ENCODE measurements around the gene COL6A1.
"Not testable (repeated sequence)": the region's sequence is repeated elsewhere in the genome, so short reads cannot be mapped to it uniquely, and the experiment has no call there.

The COL6A1 gene

DNA sequence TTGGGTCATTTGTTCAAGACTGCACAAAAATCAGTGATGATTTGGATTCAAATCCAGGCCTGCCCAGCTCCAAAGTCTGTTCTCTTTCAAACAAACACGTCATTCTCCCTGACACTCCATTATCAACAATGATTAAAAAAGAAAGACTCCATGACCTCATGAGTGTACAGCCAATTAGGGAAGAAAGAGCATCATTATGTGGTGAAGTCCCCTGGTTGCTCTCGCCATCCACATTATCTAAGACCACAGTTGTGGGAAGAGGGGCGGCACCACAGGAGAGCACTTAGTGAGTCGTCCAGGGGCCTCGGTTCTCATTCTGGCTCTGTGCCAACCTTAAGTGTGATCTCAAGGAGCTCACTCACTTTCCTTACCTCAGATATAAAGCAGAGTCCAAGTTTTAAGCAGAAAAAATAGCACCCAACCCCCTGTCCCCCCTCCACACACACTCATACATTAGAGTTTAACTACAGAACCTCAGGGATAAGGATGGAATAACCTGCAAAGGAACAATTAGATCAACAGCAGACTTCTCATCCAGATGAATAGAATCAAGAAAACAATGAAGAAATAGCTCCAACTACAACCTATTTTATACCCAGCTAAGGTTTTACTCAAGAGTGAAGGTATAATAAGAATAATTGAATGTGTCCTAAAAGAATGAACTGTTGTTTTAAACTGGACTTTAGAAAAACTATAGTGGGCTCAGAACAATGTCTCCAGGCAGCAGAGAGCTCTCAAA, 47.8 kb downstream of the COL6A1 start:
- no peak for FAIRE-seq

DNA sequence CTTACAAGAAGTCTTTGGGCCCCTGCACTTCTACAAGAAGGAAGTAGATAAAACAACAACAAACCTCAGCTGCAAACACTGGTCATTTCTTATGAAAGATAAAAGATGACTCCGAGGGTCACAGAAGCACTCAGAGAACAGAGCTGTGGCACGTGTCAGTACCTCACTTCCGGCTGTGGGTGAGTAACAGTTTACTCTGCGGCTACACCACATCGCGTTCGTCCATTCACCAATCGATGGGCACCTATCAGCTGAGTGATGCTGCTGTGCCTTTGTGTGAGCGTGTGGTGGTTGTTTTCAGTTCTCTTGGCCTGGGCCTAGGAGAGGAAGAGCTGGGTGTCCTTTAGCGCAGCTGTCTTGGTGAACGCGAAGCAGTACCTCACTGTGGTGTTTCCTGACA, 49.9 kb downstream of the COL6A1 start:
- FAIRE-seq: no peak

DNA sequence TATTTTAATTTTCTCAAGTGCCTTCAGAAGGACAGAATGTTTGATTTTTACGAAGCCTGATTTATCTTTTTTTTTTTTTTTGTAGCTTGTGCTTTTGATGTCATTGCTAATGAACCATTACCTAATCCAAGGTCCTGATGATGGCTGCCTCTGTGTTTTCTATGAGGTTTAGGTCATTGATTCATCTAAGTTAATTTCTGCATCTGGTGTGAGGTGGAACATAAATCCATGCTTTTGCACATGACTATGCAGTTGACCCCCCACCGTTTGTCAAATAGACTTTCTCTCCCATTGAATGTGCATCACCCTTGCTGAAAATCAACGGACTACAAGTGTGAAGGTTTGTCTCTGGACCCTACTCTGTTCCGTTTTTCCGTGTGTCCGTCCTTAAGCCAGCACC, 50.5 kb downstream of the COL6A1 start:
- no peak for FAIRE-seq

DNA sequence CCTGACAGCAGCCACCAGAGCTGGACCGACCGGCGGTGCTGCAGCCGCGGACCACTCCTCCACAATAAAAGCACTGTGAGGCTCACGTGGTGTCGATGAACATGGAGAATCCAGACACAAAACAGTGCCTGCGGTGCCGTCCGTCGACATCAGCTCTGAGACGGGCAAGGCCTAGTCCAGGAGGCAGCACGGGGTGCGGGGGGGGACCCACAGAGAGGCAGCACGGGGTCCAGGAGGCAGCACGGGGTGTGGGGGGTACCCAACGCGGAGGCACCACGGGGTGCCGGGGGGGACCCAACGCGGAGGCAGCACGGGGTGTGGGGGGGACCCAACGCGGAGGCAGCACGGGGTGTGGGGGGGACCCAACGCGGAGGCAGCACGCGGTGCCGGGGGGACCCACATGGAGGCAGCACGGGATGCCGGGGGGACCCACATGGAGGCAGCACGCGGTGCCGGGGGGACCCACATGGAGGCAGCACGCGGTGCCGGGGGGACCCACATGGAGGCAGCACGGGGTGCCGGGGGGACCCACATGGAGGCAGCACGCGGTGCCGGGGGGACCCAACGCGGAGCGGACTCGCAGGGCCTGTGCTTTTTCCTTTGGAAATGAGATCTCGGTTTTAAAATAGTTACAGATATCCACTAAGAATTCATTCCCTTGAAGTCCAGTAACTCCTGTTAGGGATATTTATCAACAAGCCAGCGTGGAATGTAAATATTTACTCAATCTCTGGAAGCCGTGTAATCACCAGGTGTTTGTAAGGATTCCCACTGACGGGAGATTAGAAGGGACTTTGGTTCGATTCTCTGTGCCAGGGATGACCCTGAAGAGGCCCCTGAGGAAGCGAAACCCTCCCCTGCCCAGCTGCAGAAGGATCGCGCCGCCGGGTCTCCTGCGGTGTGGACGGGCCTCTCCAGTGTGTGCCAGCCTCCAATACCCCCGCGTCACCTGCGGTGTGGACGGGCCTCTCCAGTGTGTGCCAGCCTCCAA, 52.1 kb downstream of the COL6A1 start:
- no peak for FAIRE-seq

DNA sequence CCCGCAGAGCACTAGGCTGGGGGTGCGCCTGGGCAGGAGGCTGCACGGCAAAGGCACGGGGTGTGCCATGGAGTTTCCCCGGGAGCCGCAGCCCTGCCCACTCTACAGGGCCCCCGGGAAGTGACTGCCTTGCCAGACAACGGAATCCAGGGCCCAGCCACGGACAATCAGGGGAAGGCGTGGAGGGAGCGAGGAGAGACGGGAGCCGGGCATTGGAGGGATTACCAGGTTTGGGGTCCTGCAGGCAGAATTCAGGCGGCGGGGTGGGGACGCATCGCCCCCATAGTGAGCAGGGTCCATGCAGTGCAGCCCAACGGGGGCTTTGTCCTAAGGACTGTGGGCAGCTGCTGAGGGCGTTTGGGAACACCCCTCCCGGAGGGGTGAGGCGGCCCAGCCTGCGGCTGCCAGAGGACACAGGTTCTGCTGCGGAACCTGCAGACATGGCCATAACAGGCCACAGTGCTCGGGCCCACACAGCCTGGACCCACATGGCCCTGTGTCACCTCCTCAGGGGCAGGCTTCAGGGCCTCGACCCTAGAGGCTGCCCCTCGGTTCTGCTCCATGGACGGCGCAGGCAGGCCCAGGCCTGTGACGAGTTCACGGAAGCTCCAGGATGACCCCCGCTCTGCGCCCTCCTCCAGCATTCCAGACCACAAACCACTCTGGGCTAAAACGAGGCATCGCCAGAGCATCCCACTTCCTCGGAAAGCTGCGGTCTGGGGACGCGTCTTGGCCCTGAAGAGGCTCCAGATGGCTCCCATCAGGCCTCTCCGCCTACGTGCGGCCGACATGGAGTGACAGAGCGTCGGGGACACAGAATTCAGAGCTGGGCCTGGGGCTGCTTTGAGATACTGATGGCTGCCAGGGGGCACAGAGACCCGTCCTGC, 54.5 kb downstream of the COL6A1 start:
- FAIRE-seq: no peak

DNA sequence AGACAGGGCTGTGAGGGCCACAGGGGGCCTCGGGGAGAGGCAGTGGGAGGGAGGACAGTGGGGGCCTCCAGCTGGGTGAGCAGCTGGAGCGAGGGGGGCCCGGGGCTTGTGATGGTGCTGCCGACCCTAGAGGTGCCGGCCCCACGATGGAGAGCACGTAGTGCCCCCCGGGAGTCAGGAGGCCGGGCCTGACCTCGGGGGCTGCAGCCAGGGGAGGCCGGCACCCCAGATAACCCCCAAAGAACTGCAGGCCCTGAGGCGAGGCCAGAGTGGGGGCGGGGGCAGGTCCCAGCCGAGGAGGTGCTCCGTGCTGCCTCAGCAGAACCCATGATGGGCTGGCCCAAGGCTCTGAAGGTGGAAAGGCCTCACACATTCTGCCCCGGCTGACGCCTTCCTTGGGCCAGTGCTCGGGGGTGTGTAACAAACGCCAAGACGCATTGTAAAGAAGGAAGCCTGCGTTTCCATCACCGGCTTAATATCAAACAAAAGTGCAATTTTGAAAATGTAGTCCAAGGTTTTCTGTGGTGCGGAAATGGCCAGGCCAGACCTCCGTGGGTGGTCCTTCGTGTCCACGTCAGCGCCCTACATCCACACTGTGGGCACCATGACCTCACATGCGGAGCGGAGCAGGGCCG, 55.2 kb downstream of the COL6A1 start:
- FAIRE-seq: no peak

DNA sequence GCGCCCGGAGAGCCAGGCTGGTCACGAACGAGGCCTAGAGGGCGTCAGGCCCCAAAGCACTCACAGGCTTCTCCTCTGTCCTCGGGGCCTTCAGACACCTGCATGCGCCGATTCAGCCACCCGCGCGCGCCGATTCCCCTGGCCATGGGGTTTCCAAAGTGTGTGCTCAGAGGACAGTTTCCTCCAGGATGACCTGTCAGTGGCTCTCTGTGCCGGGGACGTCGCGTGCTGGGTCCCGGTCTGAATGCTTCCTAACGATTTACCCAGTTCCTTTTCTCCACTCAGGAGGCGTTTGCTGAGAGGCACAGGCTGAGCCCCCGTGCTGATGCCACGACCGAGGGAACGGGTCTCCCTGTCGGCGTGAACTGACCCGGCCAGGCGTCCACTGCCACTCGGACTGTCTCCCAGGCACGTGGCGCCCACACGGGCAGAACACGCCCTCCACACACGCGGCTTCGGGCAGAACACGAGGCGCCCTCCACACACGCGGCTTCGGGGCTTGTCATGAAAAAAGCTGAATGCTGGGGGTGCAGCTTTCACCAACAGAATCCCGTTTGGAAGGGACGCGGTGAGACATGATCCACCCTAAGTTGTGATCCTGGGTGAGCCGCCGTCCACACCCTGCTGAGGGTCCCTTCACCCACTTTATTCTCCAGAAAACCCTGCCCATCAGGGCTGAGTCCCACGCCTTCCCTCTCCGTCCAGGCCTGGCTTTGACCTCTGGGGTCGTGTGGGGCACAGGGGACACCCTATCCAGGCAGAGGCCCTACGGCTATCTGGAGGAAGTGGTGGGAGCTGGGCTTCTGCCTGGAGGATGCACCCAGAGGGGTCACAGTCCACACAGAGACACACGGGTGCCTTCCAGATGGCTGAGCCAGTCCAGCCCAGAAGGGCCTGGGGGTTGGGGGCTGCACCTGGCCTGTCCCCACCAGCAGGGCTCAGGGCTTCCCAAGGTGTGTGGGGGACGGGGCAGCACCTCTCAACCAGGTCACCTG, 56.1 kb downstream of the COL6A1 start:
- no peak for FAIRE-seq

DNA sequence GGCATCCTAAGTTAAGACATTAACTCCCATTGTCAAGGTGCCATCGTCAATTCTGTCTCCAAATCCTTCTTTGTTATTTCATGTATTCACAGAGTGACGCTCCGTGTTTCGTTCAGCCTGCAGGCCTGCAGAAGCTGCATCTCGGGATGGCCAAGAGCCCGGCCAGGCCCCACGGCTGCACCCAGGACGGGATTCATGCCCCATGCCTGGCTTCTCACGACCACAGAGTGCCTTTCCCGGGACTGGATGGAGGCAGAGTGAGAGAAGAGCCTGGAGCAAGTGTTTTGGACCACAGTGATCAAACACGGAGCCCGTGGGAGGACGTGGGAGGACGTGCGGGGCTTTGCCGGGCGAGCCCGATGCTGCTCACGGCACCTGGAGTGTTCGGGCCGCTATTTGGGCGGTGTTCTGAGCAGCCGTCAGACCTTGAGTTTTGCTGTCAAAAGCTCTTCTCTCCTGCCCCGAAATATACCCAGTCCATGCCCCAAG, 56.8 kb downstream of the COL6A1 start:
- FAIRE-seq: no peak

DNA sequence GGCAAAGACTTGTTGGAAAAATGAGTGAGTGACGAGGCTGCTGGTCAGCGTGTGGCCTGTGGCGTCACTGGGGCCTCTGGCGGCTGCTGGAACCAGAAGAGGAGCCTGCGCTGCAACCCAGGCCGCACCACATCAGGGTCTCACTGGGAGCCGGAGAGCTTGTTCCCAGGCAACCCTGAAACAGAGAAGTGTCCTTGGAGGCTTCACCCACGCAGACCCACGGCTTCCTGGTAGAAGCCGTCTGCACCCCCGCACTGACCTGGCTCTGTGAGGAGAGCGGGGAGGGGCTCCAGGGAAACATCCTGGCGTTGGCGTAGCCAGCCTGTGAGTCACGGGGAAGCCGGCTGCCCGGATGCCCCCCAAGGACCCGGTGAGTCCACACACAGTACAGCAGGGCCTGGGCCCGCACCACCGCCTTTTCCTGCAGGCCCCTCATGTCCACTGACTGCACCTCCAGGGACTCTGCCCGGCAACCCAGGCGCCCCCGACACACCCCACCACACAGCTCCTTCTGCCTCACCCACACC, 57.4 kb downstream of the COL6A1 start:
- FAIRE-seq: no peak

DNA sequence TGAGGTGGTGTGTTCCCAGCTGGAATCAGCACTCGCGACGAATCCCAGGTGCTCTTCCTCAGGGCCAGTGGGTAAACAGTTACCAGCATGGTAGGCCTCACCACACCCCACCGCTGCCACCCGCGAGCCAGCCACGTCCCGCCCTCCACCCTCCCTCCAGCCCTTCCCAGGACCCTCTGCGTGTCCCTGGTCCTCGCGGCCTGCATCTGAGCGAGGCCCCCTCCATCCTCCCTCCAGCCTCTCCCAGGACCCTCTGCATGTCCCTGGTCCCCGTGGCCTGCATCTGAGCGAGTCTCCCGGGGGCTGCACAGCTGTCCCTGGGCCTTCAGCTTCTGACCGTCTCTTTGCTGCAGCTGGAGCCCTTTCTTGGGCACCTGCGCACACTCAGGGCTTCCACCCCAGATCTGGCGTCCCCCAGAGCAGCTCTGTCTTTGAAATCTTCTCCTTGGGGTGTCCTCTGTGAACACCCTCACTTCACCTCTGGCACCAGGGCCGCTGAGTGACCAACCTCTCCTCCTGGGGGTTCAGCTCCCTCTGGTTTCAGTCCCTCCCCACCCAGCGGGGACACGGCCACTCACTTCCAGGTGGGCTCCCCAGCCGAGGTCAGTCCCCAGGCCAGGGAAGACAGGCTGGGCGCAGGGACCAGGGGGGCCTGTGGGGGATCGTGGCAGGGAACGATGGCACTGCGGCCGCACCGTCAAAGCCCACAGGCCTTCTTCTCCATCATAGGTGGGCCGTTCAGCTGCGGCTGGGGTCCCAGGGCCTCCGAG, 58.5 kb downstream of the COL6A1 start:
- no peak for FAIRE-seq

DNA sequence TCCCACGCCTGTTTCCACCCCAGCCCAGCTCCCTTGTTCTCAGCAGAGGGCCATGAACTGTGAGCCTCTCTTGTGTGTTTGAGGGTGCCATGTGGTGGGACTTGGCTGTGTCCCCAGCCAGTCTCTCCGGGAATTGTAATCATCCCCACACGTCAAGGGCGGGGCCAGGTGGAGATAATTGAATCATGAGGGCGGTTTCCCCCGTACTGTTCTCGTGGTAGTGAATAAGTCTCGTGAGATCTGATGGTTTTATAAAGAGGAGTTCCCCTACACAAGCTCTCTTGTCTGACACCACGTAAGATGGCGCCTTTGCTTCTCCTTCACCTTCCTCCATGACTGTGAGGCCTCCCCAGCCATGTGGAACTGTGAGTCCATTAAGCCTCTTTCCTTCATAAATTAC, 59.1 kb downstream of the COL6A1 start:
- no peak for FAIRE-seq

DNA sequence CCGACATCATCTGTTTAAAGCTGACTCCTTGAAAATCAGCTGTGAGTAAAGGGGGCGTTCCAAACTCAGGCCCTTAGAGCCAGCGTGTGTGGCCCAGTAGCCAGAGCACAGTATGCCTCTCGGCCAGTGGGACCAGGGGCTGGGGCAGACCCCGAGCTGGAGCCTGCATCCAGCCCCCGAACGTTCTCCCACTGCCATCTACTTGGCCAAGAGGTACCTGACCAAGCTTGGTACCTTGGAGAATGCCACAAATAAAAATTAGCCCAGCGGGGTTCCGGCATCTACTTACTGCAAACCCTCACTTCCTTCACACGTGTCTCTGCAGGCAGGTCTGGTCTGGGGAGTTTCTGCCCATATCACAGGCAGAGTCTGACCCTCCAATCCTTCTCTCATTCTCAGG, 59.6 kb downstream of the COL6A1 start:
- FAIRE-seq: no peak

DNA sequence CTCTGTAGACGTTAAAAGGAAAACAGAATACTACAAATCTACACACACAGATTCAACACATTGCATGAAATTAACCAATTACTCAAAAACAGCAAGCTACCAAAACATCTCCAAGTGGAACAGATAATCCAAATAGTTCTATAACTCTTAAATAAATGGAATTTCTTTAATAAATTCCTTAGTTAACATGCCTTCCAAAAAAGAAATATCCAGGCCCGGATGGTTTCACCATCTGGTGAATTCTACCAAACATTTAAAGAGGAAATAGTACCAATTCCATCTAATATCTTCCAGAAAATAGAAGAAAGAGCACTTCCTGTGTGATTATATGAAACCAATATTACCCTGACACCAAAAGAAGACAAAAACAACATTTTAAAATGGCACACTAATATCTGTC, 63.6 kb downstream of the COL6A1 start:
- no peak for FAIRE-seq

DNA sequence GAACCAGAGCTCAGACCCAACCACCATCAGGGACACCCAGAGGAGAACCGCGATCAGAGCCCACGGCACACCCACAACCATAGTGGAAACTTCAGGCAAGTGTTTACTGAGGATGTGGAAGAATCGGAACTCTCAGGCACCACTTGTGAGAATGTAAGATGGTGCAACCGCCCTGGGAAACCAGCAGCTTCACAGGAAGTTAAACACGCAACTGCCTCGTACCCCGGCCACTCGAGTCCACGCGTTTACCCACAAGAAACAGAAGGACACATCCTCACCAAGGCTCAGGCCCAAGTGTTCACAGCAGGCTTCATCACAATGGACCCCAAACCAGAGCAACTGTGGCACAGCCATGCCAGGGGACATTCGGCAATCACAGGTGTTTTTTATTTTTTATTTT, 64.9 kb downstream of the COL6A1 start:
- no peak for FAIRE-seq

DNA sequence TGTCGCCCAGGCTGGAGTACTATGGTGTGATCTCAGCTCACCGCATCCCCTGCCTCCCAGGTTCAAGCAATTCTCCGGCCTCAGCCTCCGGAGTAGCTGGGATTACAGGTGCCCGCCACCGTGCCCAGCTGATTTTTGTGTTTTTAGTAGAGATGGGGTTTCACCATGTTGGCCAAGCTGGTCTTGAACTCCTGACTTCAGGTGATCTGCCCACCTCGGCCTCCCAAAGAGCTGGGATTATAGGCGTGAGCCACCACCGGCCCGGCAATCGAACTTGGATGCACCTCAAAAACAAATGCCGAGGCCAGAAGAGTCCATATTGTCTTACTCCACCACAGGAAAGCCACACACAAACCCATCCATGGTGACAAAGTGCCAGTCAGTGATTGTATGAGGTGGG, 65.3 kb downstream of the COL6A1 start:
- FAIRE-seq: not testable (repeated sequence)

DNA sequence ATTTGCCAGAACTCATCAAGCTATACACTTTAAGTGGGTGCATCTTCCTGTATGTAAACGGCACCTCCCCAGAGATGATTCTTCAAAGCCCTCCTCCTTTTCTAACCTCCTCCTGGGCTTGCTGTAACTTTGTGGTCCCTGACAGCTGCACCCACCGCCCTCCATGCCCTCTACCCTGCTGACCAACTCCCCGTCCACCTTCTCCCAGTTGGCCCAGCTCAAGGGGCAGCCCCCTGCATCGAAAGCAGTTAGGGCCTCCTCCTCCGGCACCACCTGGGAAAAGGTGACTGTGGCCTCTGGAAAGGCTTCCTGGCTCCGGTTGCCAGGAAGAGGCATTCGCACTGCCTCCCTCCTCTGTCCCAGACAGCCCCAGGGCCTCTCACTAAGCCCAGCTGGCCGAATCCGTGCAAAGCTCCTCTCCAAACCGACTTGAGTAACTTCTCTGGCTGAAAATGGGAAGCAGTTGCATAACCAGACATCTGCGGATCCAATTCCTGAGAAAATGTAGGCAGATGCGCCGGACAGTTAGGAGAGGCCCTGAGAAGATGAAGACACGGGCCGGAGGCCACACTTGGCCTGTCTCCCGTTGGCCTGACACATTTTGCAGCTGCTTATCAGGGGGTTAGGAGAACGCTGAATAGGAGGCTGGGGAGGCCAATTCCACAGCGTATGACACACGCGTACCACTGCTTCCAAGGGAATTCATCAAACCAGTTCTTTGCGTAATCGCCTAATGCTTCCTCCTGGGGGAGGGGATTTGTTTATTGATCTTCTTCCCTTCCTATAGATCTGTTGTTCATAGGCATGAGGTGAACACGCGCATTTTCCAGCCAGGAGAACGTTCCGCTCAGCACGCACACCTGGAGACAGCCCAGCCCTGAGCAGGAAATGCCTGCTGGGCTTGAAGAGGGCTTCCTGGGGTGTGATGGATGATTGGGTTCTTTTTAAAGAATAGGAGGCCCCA, 67.6 kb downstream of the COL6A1 start:
- FAIRE-seq: no peak

DNA sequence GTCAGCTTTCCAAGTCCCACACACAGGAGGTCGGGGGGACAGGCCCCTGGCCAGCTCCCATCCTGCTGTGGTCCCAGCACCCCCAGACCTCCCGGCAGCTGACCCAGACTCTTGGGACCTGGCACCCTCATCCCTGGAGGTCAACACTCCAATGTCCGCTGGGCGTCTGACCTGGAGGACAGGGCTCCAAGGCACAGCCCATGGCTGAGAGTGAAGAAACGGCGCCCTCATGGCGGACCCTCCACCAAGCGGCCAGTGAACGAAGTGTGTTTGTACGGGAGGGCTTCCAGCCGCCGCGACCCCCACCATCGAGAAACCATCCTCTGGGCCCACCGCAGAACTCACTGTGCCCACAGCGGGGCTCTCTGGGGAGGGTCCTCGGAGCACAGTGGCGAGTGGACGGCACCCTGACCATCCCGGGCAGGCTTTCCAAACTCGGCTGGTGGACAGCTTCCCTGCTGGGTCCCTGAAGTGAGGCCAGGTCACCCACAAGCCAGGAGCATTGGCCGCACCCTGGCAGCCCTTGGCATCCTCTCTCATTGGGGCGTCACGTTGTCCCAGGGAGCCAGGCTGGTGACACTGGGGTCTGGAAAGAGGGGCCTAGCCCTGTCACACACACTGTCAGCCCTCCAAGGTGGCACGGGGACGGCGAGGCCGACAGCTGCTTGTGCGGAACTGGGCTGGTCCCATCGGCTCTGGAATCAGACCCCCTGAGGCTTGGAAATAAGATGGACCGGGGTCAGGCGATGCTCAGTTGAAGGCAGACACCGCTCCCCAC, 68.5 kb downstream of the COL6A1 start:
- FAIRE-seq: no peak
